Endothelial cell of umbilical vein (primary cell): ENCODE measurements around the gene ZFP37. TPM values are rescaled to one million over a fixed set of nuclear protein-coding genes. Genes with fewer than 3 reads are reported as not detected.

Experiments
- BruUV-seq: library from RNA; stranded (reverse); fragments of 400-500 nt; replicated peaks from 2 replicates; lab custom pipeline; 2021; lab: Mats Ljungman, UMichigan
- CTCF ChIA-PET: fragments of 300-600, 350-600 bp; sonication (Branson Sonifier 250); formaldehyde crosslinking; loops from one replicate; lab custom pipeline; 2021; ENCODE audit warnings: antibody characterized with exemption, inconsistent platforms; lab: Charles Lee
- POLR2A ChIA-PET: fragments of 300-600, 350-600 bp; sonication (Branson Sonifier 250); formaldehyde crosslinking; loops from one replicate; lab custom pipeline; 2021; ENCODE audit warnings: antibody characterized with exemption, inconsistent platforms; lab: Charles Lee
- DNase-seq: peaks from one replicate; pipeline ENCODE4 v3.0.0-alpha.2; 2011; ENCODE audit warnings: low read depth, low spot score
- FAIRE-seq: peaks from 2 replicates; lab custom pipeline; 2011; peaks lifted over from hg19 to GRCh38; lab: Jason Lieb, UNC
- H2AFZ ChIP-seq: 2 replicates; pipeline ENCODE4 v1.6.0; 2012; ENCODE audit warnings: low read depth, low read length, control low read depth, inconsistent platforms
- H3K27ac ChIP-seq: 2 replicates; pipeline ENCODE4 v1.5.1; 2011; ENCODE audit warnings: low read depth, mild to moderate bottlenecking, control low read depth, low read length, moderate library complexity; ENCODE audit not compliant: insufficient read depth
- H3K27me3 ChIP-seq, 2 experiments: 2 replicates each; pipeline versions ENCODE4 v1.6.0 to v1.6.1; 2011; ENCODE audit warnings: low read length in 2 of 2, mixed read lengths in 1 of 2; ENCODE audit not compliant: control insufficient read depth in 2 of 2, insufficient read depth in 2 of 2
- H3K36me3 ChIP-seq, 2 experiments: 2 replicates in 1 of 2; 3 replicates in 1 of 2; pipeline ENCODE4 v1.5.1; 2011; ENCODE audit warnings: low read length in 2 of 2, mild to moderate bottlenecking in 1 of 2, moderate library complexity in 1 of 2; ENCODE audit not compliant: control insufficient read depth in 2 of 2, insufficient read depth in 2 of 2; ENCODE audit errors: extremely low read depth in 1 of 2
- H3K4me1 ChIP-seq: 3 replicates; pipeline ENCODE4 v1.5.1; 2011; ENCODE audit warnings: mild to moderate bottlenecking, low read length; ENCODE audit not compliant: control insufficient read depth, insufficient read depth; ENCODE audit errors: extremely low read depth
- H3K4me2 ChIP-seq: 2 replicates; pipeline ENCODE4 v1.6.1; 2011; ENCODE audit warnings: low read length, control low read depth, mixed read lengths; ENCODE audit not compliant: insufficient read depth
- H3K4me3 ChIP-seq, 3 experiments: fragments of 200-600 bp in 1 of 3; sonication (generic), shearing (Covaris generic) in 1 of 3; replicated peaks in 1 of 3; 2 replicates each; pipeline ENCODE4 v1.5.1; 2011 to 2016; ENCODE audit warnings: control low read depth in 3 of 3, low read length in 3 of 3, mild to moderate bottlenecking in 2 of 3, inconsistent platforms in 1 of 3, low read depth in 1 of 3, moderate library complexity in 1 of 3; ENCODE audit not compliant: insufficient read depth in 1 of 3
- H3K79me2 ChIP-seq: 2 replicates; pipeline ENCODE4 v1.6.0; 2012; ENCODE audit warnings: low read length, inconsistent platforms; ENCODE audit not compliant: control insufficient read depth, insufficient read depth
- H3K9ac ChIP-seq: replicated peaks from 2 replicates; pipeline ENCODE3; 2011; ENCODE audit warnings: low read length, control low read depth; ENCODE audit not compliant: insufficient read depth; ENCODE audit errors: extremely low read depth
- H3K9me1 ChIP-seq: replicated peaks from 3 replicates; pipeline ENCODE4 v1.6.0; 2011; ENCODE audit warnings: mild to moderate bottlenecking, low read length; ENCODE audit not compliant: control insufficient read depth, insufficient read depth; ENCODE audit errors: extremely low read depth
- H3K9me3 ChIP-seq: replicated peaks from 2 replicates; pipeline ENCODE4 v1.5.1; 2012; ENCODE audit warnings: low read length, inconsistent platforms; ENCODE audit not compliant: control insufficient read depth, insufficient read depth
- H4K20me1 ChIP-seq: replicated peaks from 2 replicates; pipeline ENCODE3; 2011; ENCODE audit warnings: mild to moderate bottlenecking, low read length; ENCODE audit not compliant: control insufficient read depth, insufficient read depth; ENCODE audit errors: extremely low read depth
- EZH2 ChIP-seq: IDR thresholded peaks from 2 replicates; pipeline ENCODE4 v1.6.1; 2012; ENCODE audit warnings: borderline replicate concordance, low read depth, mild to moderate bottlenecking, moderate library complexity, low read length, inconsistent platforms; ENCODE audit not compliant: severe bottlenecking
- FOS ChIP-seq: IDR thresholded peaks from 2 replicates; pipeline ENCODE4 v1.6.1; 2011; ENCODE audit warnings: mild to moderate bottlenecking, low read length, moderate library complexity, borderline replicate concordance; ENCODE audit not compliant: insufficient read depth
- GATA2 ChIP-seq: IDR thresholded peaks from 2 replicates; pipeline ENCODE4 v1.7.0; 2011; ENCODE audit warnings: low read depth, mild to moderate bottlenecking, moderate library complexity, mixed read lengths, low read length; ENCODE audit not compliant: insufficient read length, insufficient read depth
- JUN ChIP-seq: IDR thresholded peaks from 2 replicates; pipeline ENCODE4 v1.6.1; 2011; ENCODE audit warnings: borderline replicate concordance, low read depth; ENCODE audit not compliant: insufficient read length, insufficient read depth
- MYC ChIP-seq: IDR thresholded peaks from one replicate; pipeline ENCODE4 v1.6.1; 2011; ENCODE audit warnings: mild to moderate bottlenecking, low read depth, low read length
- POLR2A ChIP-seq: IDR thresholded peaks from 2 replicates; pipeline ENCODE4 v1.6.1; 2012; ENCODE audit warnings: low read depth, mild to moderate bottlenecking, control low read depth, low read length
- POLR2AphosphoS5 ChIP-seq: IDR thresholded peaks from 2 replicates; pipeline ENCODE4 v1.6.1; 2012; ENCODE audit warnings: low read depth, mild to moderate bottlenecking, control low read depth, low read length, moderate library complexity; ENCODE audit not compliant: insufficient read depth
- dilution Hi-C: fragments of 300-500 bp; cut with MboI; formaldehyde crosslinking; loops from one replicate; pipeline ENCODE4 v1.15.0; 2019; ENCODE audit warnings: low sequenced_read_pairs; ENCODE audit not compliant: extremely low pct_ligation_motif_present
- intact Hi-C: fragments of 100-400 bp; cut with micrococcal nuclease; formaldehyde crosslinking; loops from one replicate; pipeline ENCODE4 v1.10.0; 2022
- polyA plus RNA-seq, 4 experiments: library from polyadenylated mRNA; depleted of rRNA in 3 of 4; stranded (reverse) in 3 of 4; unstranded in 1 of 4; fragments of >200 nt; gene quantifications; 2 replicates each; pipeline versions ENCODE4 v1.2.1 to v1.2.3, GENCODE V29; 2011 to 2012; ENCODE audit warnings: missing spikeins in 1 of 4
- total RNA-seq: library from RNA; stranded (reverse); gene quantifications from 2 replicates; pipeline ENCODE4 v1.2.3, GENCODE V29; 2021
- TF ChIP-seq, protein P1 (sequence below): IDR thresholded peaks from 2 replicates; pipeline ENCODE4 v1.6.1; 2011; ENCODE audit not compliant: insufficient read depth, insufficient read length
- TF ChIP-seq, protein P2 (sequence below), 2 donors: IDR thresholded peaks; 1 replicate in 1 of 2; 2 replicates in 1 of 2; pipeline ENCODE4 v1.5.1; 2011; ENCODE audit warnings: low read length in 2 of 2, mild to moderate bottlenecking in 2 of 2, moderate library complexity in 2 of 2, control low read depth in 1 of 2, inconsistent platforms in 1 of 2, low read depth in 1 of 2; ENCODE audit not compliant: insufficient read depth in 1 of 2; ENCODE audit errors: extremely low read depth in 1 of 2

The ZFP37 gene
- total and polyA plus RNA-seq, 2 donors (not counting 3 experiments of a cell fraction or from before 2014, with no cell fraction given): 0.21 to 1.3 TPM

DNA sequence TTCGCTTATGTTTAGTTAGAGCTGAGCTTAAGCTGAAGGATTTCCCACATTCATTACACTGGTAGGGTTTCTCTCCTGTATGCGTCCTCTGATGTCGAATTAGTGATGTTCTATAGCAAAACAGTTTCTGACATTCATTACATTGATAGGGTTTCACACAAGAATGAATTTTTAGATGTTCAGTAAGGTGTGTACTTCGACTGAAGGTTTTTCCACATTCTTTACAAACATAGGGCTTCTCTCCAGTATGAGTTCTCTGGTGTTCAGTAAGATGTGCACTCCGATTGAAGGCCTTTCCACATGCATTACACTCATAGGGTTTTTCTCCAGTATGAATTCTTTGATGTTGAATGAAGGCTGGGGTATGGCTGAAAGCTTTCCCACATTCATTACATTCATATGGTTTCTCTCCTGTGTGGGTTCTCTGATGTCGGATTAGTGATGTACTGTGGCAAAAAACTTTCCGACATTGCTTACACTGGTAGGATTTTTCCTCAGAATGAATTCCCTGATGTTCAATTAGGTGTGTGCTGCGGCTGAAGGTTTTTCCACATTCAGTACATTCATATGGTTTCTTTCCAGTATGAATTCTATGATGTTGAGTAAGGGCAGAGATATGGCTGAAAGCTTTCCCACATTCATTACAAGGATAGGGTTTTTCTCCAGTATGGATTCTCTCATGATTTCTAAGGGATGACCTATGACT, 59.1 kb downstream of the ZFP37 start:
- Histone ChIP-seq H3K27me3 (no peaks in the 10 kb centered on the region), H4K20me1 (no peaks in the 10 kb centered on the region), H3K9me3 (peaks cover 11% of the 10 kb centered on the region), H3K9ac (no peak overlapping the region), H3K4me3 (no peak overlapping the region), H3K4me2 (no peak overlapping the region), H3K27ac (no peak overlapping the region), H3K36me3 (no peaks in the 10 kb centered on the region), H2AFZ (no peak overlapping the region), H3K79me2 (no peaks in the 10 kb centered on the region), H3K9me1 (no peaks in the 10 kb centered on the region), H3K4me1 (no peaks in the 10 kb centered on the region)
- dilution Hi-C loops: no loop called here
- ChIA-PET POLR2A (no interaction called here), CTCF (no interaction called here)
- BruUV-seq: no TSS peak
- TF ChIP-seq POLR2A: no peak
- no peak for TF ChIP-seq POLR2AphosphoS5
- TF ChIP-seq, protein P1, sequence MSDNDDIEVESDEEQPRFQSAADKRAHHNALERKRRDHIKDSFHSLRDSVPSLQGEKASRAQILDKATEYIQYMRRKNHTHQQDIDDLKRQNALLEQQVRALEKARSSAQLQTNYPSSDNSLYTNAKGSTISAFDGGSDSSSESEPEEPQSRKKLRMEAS: no peak
- TF ChIP-seq, protein P2, sequence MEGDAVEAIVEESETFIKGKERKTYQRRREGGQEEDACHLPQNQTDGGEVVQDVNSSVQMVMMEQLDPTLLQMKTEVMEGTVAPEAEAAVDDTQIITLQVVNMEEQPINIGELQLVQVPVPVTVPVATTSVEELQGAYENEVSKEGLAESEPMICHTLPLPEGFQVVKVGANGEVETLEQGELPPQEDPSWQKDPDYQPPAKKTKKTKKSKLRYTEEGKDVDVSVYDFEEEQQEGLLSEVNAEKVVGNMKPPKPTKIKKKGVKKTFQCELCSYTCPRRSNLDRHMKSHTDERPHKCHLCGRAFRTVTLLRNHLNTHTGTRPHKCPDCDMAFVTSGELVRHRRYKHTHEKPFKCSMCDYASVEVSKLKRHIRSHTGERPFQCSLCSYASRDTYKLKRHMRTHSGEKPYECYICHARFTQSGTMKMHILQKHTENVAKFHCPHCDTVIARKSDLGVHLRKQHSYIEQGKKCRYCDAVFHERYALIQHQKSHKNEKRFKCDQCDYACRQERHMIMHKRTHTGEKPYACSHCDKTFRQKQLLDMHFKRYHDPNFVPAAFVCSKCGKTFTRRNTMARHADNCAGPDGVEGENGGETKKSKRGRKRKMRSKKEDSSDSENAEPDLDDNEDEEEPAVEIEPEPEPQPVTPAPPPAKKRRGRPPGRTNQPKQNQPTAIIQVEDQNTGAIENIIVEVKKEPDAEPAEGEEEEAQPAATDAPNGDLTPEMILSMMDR (IDR thresholded peaks at IDR 0.05; ENCODE audit: extremely low read depth in 1 of 2, insufficient read depth in 1 of 2, low read depth in 1 of 2, low read length in 2 of 2): no peak
- TF ChIP-seq EZH2: no peak
- no peak for TF ChIP-seq GATA2
- no peak for TF ChIP-seq JUN
- no peak for TF ChIP-seq MYC
- TF ChIP-seq FOS: no peak
- intact Hi-C loops: loop anchor here (10.0 kb wide), 1 partner anchor 47 kb away; no protein-coding TSS in a partner anchor
- DNase-seq (no peak), FAIRE-seq (no peak)

Other genes starting within 250 kb of the ZFP37 start
- gene SLC46A2, start 165.8 kb downstream of the ZFP37 start, total RNA-seq: not detected in 2 replicates
- gene SLC46A2, start 165.8 kb downstream of the ZFP37 start, polyA plus RNA-seq: not detected in 2 replicates
- gene ZNF883, start 44.5 kb downstream of the ZFP37 start, total RNA-seq: not detected in 2 replicates
- gene ZNF883, start 44.5 kb downstream of the ZFP37 start, polyA plus RNA-seq: 0.11 and 0.15 TPM in 2 replicates
- 3.7 and 4.0 TPM in 2 replicates for gene SLC31A2, start 94.3 kb upstream of the ZFP37 start, total RNA-seq
- 9.8 and 11.4 TPM in 2 replicates for gene SLC31A2, start 94.3 kb upstream of the ZFP37 start, polyA plus RNA-seq
- 24.6 and 26.8 TPM in 2 replicates for gene FKBP15, start 164.6 kb upstream of the ZFP37 start, total RNA-seq
- gene FKBP15, start 164.6 kb upstream of the ZFP37 start, polyA plus RNA-seq: 16.8 and 24.7 TPM in 2 replicates
- gene SLC31A1, start 164.8 kb upstream of the ZFP37 start, total RNA-seq: 20.8 and 22.7 TPM in 2 replicates
- gene SLC31A1, start 164.8 kb upstream of the ZFP37 start, polyA plus RNA-seq: 11.3 and 13.5 TPM in 2 replicates
- gene CDC26, start 218.8 kb upstream of the ZFP37 start, total RNA-seq: 36.9 and 37.5 TPM in 2 replicates
- gene CDC26, start 218.8 kb upstream of the ZFP37 start, polyA plus RNA-seq: 17.6 and 25.7 TPM in 2 replicates
- 24.2 and 25.8 TPM in 2 replicates for gene PRPF4, start 218.9 kb upstream of the ZFP37 start, total RNA-seq
- 10.0 and 12.9 TPM in 2 replicates for gene PRPF4, start 218.9 kb upstream of the ZFP37 start, polyA plus RNA-seq
- not detected in 2 replicates for gene RNF183, start 246.7 kb upstream of the ZFP37 start, total RNA-seq
- gene RNF183, start 246.7 kb upstream of the ZFP37 start, polyA plus RNA-seq: not detected in 2 replicates